ENCODE results near the gene ZNG1E.
"Not testable (repeated sequence)": the region's sequence is repeated elsewhere in the genome, so short reads cannot be mapped to it uniquely, and the experiment has no call there.

DNA sequence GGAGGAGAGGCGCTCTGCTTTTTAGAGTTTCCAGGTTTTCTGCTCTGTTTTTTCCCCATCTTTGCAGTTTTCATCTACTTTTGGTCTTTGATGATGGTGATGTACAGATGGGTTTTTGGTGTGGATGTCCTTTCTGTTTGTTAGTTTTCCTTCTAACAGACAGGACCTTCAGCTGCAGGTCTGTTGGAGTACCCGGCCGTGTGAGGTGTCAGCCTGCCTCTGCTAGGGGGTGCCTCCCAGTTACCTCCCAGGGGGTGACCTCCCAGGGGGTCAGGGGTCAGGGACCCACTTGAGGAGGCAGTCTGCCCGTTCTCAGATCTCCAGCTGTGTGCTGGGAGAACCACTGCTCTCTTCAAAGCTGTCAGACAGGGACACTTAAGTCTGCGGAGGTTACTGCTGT is 38.7 kb downstream of the ZNG1E start:
- TF ChIP-seq POLR2A (IDR thresholded peaks at IDR 0.05; ENCODE audit: low read depth, low read length); TAF1 (IDR thresholded peaks at IDR 0.05; ENCODE audit: low read depth, low read length); PAX5 (IDR thresholded peaks at IDR 0.05; ENCODE audit: insufficient read depth, low read length, severe bottlenecking); POLR2AphosphoS5 (IDR thresholded peaks at IDR 0.05; ENCODE audit: low read depth, low read length); SPI1 (IDR thresholded peaks at IDR 0.05; ENCODE audit: low read depth, low read length); POU2F2 (IDR thresholded peaks at IDR 0.05; ENCODE audit: low read depth, low read length): not testable (repeated sequence)
